GM12875 (cell line): ENCODE data around the gene PTTG2.

Experiments used
- H3K4me3 ChIP-seq: one replicate; pipeline ENCODE4 v1.5.1; 2011; ENCODE audit warnings: low read depth, low read length, control low read depth
- TF ChIP-seq, protein P1 (sequence below): IDR thresholded peaks from 2 replicates; pipeline ENCODE4 v1.5.1; 2011; ENCODE audit warnings: low read depth, mild to moderate bottlenecking, control low read depth, inconsistent platforms, low read length, moderate library complexity, borderline replicate concordance; ENCODE audit not compliant: insufficient read depth

The PTTG2 gene

DNA sequence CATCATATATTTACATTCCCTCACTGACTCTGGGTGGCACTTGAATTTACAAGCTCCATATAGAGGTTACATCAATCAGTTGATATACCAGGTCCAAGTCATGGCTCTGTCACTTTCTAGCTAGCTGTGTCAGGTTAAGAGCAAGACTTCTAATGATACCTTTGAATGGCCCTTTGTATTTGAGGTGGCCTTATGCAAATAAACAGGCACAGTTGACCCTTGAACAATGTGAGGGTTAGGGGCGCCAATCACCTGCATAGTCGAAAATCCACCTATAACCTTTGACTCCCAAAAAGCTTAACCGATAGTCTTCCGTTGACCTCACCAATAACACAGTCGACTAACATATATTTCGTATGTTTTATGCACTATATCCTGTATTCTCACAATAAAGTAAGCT is 1.3 kb upstream of the PTTG2 start:
- no peak overlapping the region for H3K4me3 ChIP-seq
- TF ChIP-seq, protein P1, sequence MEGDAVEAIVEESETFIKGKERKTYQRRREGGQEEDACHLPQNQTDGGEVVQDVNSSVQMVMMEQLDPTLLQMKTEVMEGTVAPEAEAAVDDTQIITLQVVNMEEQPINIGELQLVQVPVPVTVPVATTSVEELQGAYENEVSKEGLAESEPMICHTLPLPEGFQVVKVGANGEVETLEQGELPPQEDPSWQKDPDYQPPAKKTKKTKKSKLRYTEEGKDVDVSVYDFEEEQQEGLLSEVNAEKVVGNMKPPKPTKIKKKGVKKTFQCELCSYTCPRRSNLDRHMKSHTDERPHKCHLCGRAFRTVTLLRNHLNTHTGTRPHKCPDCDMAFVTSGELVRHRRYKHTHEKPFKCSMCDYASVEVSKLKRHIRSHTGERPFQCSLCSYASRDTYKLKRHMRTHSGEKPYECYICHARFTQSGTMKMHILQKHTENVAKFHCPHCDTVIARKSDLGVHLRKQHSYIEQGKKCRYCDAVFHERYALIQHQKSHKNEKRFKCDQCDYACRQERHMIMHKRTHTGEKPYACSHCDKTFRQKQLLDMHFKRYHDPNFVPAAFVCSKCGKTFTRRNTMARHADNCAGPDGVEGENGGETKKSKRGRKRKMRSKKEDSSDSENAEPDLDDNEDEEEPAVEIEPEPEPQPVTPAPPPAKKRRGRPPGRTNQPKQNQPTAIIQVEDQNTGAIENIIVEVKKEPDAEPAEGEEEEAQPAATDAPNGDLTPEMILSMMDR = no peak

DNA sequence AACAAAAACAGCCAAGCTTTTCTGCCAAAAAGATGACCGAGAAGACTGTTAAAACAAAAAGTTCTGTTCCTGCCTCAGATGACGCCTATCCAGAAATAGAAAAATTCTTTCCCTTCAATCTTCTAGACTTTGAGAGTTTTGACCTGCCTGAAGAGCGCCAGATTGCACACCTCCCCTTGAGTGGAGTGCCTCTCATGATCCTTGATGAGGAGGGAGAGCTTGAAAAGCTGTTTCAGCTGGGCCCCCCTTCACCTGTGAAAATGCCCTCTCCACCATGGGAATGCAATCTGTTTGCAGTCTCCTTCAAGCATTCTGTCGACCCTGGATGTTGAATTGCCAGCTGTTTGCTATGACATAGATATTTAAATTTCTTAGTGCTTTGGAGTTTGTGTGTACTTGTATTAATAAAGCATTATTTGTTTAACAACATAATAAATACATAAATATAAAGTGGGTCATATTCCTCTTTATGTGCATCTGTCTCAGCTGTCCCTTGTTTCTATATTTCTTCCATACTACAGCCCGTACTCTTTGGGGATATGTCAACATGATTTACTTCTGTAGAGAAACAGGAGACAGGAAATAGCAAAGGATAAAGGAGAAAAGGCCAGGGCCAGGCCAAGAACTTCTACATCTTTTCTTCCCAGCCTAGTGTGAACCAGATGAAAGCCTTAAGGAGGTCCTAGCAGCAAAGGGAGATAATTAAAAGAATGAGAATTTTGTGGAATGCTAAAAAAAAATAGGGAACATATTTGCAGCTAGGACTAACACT is 667 bp downstream of the PTTG2 start:
- no peak overlapping the region for H3K4me3 ChIP-seq

DNA sequence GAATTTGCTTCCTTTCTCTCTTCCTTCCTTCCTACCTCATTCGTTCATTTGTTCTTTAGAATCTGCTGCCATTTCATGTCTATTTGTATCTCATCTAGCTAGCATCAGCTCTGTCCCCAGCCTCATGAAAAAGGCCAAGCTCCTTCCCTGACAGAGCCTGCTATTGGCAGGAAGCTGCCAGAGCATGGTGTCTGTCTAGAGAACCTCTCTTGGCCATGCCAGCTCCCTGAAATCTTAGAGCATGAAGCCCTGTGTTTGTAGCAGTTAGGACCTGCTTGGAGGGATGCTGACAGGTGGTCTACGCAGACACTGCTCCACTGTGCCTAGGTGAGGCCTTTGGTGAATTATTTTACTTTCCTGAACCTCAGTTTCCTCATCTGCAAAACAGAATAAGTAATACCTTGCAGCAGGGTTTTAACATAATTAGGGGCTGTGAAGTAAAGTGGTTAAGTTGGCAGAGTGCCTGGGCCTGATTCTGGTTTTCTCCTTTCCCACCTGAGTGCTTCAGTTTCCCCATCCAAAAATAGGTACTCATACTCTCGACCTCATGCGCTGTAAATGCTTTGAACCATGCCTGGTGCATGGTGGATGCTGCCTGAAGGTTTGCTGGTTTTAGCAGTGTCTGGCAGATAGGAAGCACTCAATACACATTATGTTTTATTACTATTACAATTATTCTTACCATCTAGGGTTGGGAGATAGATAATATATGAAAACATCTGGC is 4.7 kb downstream of the PTTG2 start:
- TF ChIP-seq, protein P1 = no peak
- no peak overlapping the region for H3K4me3 ChIP-seq

More for the DNA sequence above, 667 bp downstream of the PTTG2 start:
- TF ChIP-seq, protein P1 = no peak

GRCh38 chr4:37966044-37966443 is 5.8 kb downstream of the PTTG2 start:
- H3K4me3 ChIP-seq = no peak overlapping the region
- TF ChIP-seq, protein P1 = no peak

DNA sequence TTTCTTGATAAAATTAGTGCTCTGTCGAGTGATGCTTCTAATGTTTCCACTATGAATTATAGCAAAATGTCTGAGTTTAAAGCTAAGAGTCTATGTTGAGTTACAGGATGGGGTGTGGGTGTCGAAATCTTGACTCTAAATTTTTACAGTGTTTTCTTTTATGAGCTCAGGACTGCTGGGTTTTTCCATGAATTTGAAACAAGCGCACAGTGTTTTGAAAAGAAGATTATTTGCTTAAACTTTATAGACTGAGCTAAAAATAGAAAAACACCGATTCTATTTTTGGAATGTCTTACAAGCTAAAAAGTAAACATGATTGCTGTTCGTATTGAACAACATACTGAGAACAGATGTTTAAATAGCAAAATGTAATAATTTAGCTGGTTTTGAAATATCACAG is 7.5 kb downstream of the PTTG2 start:
- TF ChIP-seq, protein P1 = no peak
- no peak overlapping the region for H3K4me3 ChIP-seq

DNA sequence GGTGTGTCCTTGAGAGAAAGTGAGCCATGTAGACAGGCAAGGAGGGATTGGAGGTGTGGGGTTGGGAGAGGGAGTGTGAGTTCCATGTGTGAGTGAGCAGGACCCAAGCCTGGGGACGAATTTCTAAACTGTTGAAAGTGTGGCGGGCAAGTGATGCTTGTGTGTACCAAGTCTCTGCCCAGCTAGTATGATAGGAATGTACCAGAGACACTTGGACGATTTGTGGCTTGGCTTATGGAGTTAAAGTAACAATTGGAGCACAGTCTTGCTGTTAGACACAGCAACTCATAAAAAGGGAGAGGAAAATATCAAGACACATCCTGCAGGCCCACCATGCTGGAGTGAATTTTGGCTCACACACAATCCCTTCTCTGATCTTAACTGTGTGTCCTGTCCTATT is 8.5 kb downstream of the PTTG2 start:
- no peak overlapping the region for H3K4me3 ChIP-seq
- TF ChIP-seq, protein P1 = no peak

GRCh38 chr4:37970702-37971101 is 10.5 kb downstream of the PTTG2 start:
- TF ChIP-seq, protein P1 = peak; percentile 69; the same call in 1 of the 2 replicates

More at GRCh38 chr4:37970702-37971101, 10.5 kb downstream of the PTTG2 start:
- no peak overlapping the region for H3K4me3 ChIP-seq
